B cell (primary cell): ENCODE data around the gene ATP10A. TPM values are rescaled to one million over a fixed set of nuclear protein-coding genes. Genes with fewer than 3 reads are reported as not detected.
A peak's percentile ranks its signal among the peaks of the same experiment; 100 is the strongest.

Source experiments
- ATAC-seq: fragments of 200-7000 bp; cut with Tn5 transposase; one replicate; pipeline ENCODE4 v1.10.0; 2021; ENCODE audit warnings: low read depth, mild to moderate bottlenecking, moderate number of reproducible peaks, moderate library complexity
- CTCF ChIA-PET: fragments of 350-600 bp; sonication (Branson Sonifier 250); formaldehyde crosslinking; loops from one replicate; lab custom pipeline; 2021; ENCODE audit warnings: antibody characterized with exemption, inconsistent platforms; lab: Charles Lee
- POLR2A ChIA-PET: fragments of 350-600 bp; sonication (Branson Sonifier 250); formaldehyde crosslinking; loops from one replicate; lab custom pipeline; 2021; ENCODE audit warnings: antibody characterized with exemption; lab: Charles Lee
- DNase-seq: peaks from one replicate; pipeline ENCODE4 v3.0.0; 2013
- H2AFZ ChIP-seq: 2 replicates; pipeline ENCODE4 v1.6.1; 2012; ENCODE audit warnings: mild to moderate bottlenecking, low read depth, low read length; ENCODE audit not compliant: insufficient read depth, poor library complexity, severe bottlenecking
- H3K27ac ChIP-seq, 2 donors: 1 replicate in 1 of 2; 2 replicates in 1 of 2; pipeline ENCODE4 v1.5.1; 2012 to 2013; ENCODE audit warnings: low read length in 2 of 2, mild to moderate bottlenecking in 2 of 2, moderate library complexity in 1 of 2
- H3K27me3 ChIP-seq, 4 experiments: fragments of 200-600 bp in 1 of 4; sonication (generic) in 1 of 4; replicated peaks in 1 of 4; 1 replicate in 2 of 4; 2 replicates in 2 of 4; pipeline versions ENCODE4 v1.6.1 to v1.7.0; 2013 to 2016; ENCODE audit warnings: low read length in 3 of 4, mild to moderate bottlenecking in 2 of 4, mixed read lengths in 1 of 4, moderate library complexity in 1 of 4; ENCODE audit not compliant: insufficient read depth in 4 of 4, control insufficient read depth in 3 of 4; ENCODE audit errors: control extremely low read depth in 1 of 4
- H3K36me3 ChIP-seq, 2 experiments: replicated peaks in 1 of 2; 1 replicate in 1 of 2; 2 replicates in 1 of 2; pipeline versions ENCODE4 v1.6.1 to v1.7.1; 2013; ENCODE audit warnings: low read length in 1 of 2; ENCODE audit not compliant: insufficient read depth in 2 of 2, control insufficient read depth in 1 of 2; ENCODE audit errors: control extremely low read depth in 1 of 2, extremely low read depth in 1 of 2
- H3K4me1 ChIP-seq, 2 donors: fragments of 200-600 bp in 1 of 2; sonication (generic) in 1 of 2; 1 replicate in 1 of 2; 2 replicates in 1 of 2; pipeline versions ENCODE4 v1.5.1 to v1.6.1; 2013 to 2017; ENCODE audit warnings: low read length in 2 of 2; ENCODE audit not compliant: control insufficient read depth in 2 of 2, insufficient read depth in 2 of 2
- H3K4me2 ChIP-seq: replicated peaks from 2 replicates; pipeline ENCODE3; 2012; ENCODE audit warnings: mild to moderate bottlenecking, low read depth, low read length; ENCODE audit not compliant: poor library complexity, severe bottlenecking
- H3K4me3 ChIP-seq, 5 experiments: fragments of 200-600 bp in 1 of 5; sonication (generic) in 1 of 5; 1 replicate in 3 of 5; 2 replicates in 2 of 5; pipeline versions ENCODE4 v1.5.1 to v1.7.0; 2011 to 2016; ENCODE audit warnings: low read length in 4 of 5, mild to moderate bottlenecking in 4 of 5, low read depth in 2 of 5, control low read depth in 1 of 5, moderate library complexity in 1 of 5; ENCODE audit not compliant: insufficient read depth in 1 of 5; ENCODE audit errors: control extremely low read depth in 1 of 5, extremely low read depth in 1 of 5
- H3K79me2 ChIP-seq: fragments of 200-600 bp; sonication (generic); one replicate; pipeline ENCODE4 v1.6.0; 2016; ENCODE audit warnings: low read length; ENCODE audit not compliant: control insufficient read depth, insufficient read depth
- H3K9ac ChIP-seq: fragments of 200-600 bp; sonication (generic); 2 replicates; pipeline ENCODE4 v1.6.1; 2017; ENCODE audit warnings: mild to moderate bottlenecking, low read length, moderate library complexity
- H3K9me3 ChIP-seq, 3 donors: one replicate each; pipeline versions ENCODE4 v1.6.1 to v1.7.1; 2013; ENCODE audit warnings: low read length in 2 of 3; ENCODE audit not compliant: control insufficient read depth in 2 of 3, insufficient read depth in 1 of 3; ENCODE audit errors: control extremely low read depth in 1 of 3
- H4K20me1 ChIP-seq: 2 replicates; pipeline ENCODE4 v1.6.0; 2012; ENCODE audit warnings: mild to moderate bottlenecking, low read length; ENCODE audit not compliant: insufficient read depth, control insufficient read depth, poor library complexity, severe bottlenecking
- H3K27ac Mint-ChIP-seq: one replicate; pipeline ENCODE4 v1.8.0; 2021; ENCODE audit warnings: mixed read lengths
- H3K27me3 Mint-ChIP-seq: one replicate; pipeline ENCODE4 v1.8.0; 2021; ENCODE audit warnings: mixed read lengths
- H3K4me1 Mint-ChIP-seq: one replicate; pipeline ENCODE4 v1.8.0; 2021; ENCODE audit warnings: mixed read lengths
- H3K4me3 Mint-ChIP-seq: one replicate; pipeline ENCODE4 v1.8.0; 2021; ENCODE audit warnings: mixed read lengths
- H3K9me3 Mint-ChIP-seq: one replicate; pipeline ENCODE4 v1.8.0; 2022; ENCODE audit warnings: mixed read lengths; ENCODE audit not compliant: insufficient read depth
- EZH2 ChIP-seq: IDR thresholded peaks from 2 replicates; pipeline ENCODE4 v1.6.1; 2012; ENCODE audit warnings: borderline replicate concordance, low read depth, mild to moderate bottlenecking, moderate library complexity, low read length; ENCODE audit not compliant: insufficient read depth, poor library complexity, severe bottlenecking
- WGBS: methylation state at CpG from one replicate; pipeline ENCODE4 v1.1.5; 2013; ENCODE audit warnings: missing lambda C conversion rate; ENCODE audit not compliant: insufficient coverage; 5-methylcytosine and 5-hydroxymethylcytosine counted together
- intact Hi-C: fragments of 100-400 bp; cut with micrococcal nuclease; formaldehyde crosslinking; loops from one replicate; pipeline ENCODE4 v1.10.0; 2022
- polyA plus RNA-seq: library from polyadenylated mRNA; depleted of rRNA; stranded (reverse); fragments of >200 nt; gene quantifications from 2 replicates; pipeline ENCODE4 v1.2.3, GENCODE V29; 2012
- total RNA-seq, 2 donors: library from RNA; stranded (reverse); fragments of 120-200 nt in 1 of 2; gene quantifications; 1 replicate in 1 of 2; 2 replicates in 1 of 2; pipeline versions ENCODE4 v1.2.3 to v1.2.4, GENCODE V29; 2013 to 2022
- TF ChIP-seq, protein P1 (sequence below): fragments of 200-600 bp; IDR thresholded peaks from one replicate; pipeline ENCODE4 v1.8.0; 2022; ENCODE audit warnings: antibody characterized with exemption, mild to moderate bottlenecking

The ATP10A gene
- total and polyA plus RNA-seq, 2 donors (not counting 1 experiment from before 2014, with no cell fraction given) = 0.21 to 0.22 TPM

DNA sequence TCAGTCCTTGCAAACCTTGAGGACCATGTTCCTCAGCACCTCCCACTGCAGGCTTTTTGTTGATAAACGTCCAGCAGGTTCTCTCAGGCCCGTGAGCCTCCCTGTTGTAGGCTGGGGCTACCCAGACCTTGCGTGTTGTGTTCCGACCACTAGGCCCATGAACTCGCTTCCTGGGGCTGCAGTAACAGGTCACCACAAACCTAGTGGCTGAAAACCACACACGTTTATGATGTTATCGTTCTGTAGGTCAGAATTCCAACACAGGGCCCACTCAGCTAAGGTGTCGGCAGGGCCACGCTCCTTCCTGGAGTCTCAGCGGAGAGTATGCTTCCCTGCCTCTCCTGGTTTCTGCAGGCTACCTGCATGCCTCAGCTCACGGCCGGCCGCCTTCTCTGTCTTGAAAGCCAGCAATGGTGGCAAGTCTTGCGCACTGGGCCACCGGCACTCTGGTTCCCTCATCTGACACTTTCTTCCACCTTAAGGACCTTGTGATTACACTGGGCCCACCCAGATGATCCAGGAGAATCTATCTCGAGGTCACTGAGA, 60.8 kb downstream of the ATP10A start:
- no peak overlapping the region for H3K9ac ChIP-seq
- no peak for ATAC-seq

DNA sequence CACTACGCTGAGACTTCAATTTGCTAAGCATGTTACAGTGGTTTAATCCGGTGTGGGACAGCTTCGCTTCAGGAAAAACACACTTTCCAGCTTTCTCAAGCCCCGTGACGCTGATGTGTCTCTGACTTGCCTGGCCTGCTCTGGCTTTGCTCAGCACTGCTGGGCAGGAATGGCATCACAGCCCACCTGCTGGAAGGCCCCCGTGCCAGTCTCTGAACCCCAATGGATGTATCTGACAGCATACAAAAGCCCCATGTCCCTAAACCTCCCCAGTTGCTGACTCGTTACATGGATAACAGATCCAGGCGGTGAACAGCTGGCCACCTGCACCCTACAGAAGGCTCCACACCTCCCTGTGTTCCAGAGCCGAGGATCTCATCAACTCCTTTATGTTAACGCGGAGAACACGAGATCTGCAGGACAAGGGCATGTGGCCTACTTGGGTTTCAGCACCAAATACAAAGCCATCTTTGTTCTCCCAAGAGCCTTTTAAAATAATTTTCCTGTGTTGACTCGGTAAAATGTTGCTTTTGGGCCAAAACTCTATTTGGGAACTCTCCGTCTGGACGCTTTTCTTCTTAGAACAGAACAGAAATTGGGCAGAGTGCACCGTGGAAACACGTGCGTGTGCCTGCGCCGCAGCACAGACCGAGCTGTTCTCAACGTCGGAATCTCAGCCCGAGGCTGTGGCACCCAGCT, 61.4 kb downstream of the ATP10A start:
- Histone ChIP-seq H3K27me3 (peaks cover 0 to 15% (median 5%) of the 10 kb centered on the region in 4 experiments), H3K36me3 (no peaks in the 10 kb centered on the region), H2AFZ (no peak overlapping the region), H3K9me3 (peaks cover 0 to 7% (median 0%) of the 10 kb centered on the region in 3 donors), H3K4me3 (no peak overlapping the region), H4K20me1 (no peaks in the 10 kb centered on the region), H3K79me2 (no peaks in the 10 kb centered on the region), H3K9ac (no peak overlapping the region), H3K27ac (no peak overlapping the region), H3K4me2 (peak overlapping the region; percentile 48), H3K4me1 (peaks cover 45 to 59% of the 10 kb centered on the region in 2 donors)
- DNase-seq = no peak
- POLR2A ChIA-PET = no interaction called here
- CTCF ChIA-PET = no interaction called here
- H3K27ac Mint-ChIP-seq = no peak overlapping the region
- intact Hi-C loops = no loop called here
- H3K4me3 Mint-ChIP-seq = no peak overlapping the region
- no peak for TF ChIP-seq EZH2
- TF ChIP-seq, protein P1, sequence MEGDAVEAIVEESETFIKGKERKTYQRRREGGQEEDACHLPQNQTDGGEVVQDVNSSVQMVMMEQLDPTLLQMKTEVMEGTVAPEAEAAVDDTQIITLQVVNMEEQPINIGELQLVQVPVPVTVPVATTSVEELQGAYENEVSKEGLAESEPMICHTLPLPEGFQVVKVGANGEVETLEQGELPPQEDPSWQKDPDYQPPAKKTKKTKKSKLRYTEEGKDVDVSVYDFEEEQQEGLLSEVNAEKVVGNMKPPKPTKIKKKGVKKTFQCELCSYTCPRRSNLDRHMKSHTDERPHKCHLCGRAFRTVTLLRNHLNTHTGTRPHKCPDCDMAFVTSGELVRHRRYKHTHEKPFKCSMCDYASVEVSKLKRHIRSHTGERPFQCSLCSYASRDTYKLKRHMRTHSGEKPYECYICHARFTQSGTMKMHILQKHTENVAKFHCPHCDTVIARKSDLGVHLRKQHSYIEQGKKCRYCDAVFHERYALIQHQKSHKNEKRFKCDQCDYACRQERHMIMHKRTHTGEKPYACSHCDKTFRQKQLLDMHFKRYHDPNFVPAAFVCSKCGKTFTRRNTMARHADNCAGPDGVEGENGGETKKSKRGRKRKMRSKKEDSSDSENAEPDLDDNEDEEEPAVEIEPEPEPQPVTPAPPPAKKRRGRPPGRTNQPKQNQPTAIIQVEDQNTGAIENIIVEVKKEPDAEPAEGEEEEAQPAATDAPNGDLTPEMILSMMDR = no peak
- H3K27me3 Mint-ChIP-seq = peaks cover 39% of the 10 kb centered on the region
- H3K9me3 Mint-ChIP-seq = no peaks in the 10 kb centered on the region
- WGBS = 86% methylated on average over 22 of the region's 24 CpGs
- no peak for ATAC-seq
- H3K4me1 Mint-ChIP-seq = peaks cover 25% of the 10 kb centered on the region

More for the DNA sequence above, 60.8 kb downstream of the ATP10A start:
- no peaks in the 10 kb centered on the region for H3K9me3 Mint-ChIP-seq
- CTCF ChIA-PET = no interaction called here
- POLR2A ChIA-PET = no interaction called here
- no peak overlapping the region for H3K27ac Mint-ChIP-seq
- Histone ChIP-seq H3K36me3 (no peaks in the 10 kb centered on the region), H3K27me3 (peaks cover 0 to 15% (median 5%) of the 10 kb centered on the region in 4 experiments), H3K4me3 (no peak overlapping the region), H3K4me2 (peak overlapping the region; percentile 48), H2AFZ (no peak overlapping the region), H4K20me1 (no peaks in the 10 kb centered on the region), H3K79me2 (no peaks in the 10 kb centered on the region), H3K4me1 (peaks cover 45 to 59% of the 10 kb centered on the region in 2 donors), H3K9me3 (peaks cover 0 to 7% (median 0%) of the 10 kb centered on the region in 3 donors), H3K27ac (no peak overlapping the region)
- H3K27me3 Mint-ChIP-seq = peaks cover 36% of the 10 kb centered on the region
- intact Hi-C loops = no loop called here
- TF ChIP-seq, protein P1 = no peak
- no peak for TF ChIP-seq EZH2
- DNase-seq = no peak
- WGBS = 94% methylated on average over 15 of the region's 16 CpGs
- H3K4me1 Mint-ChIP-seq = peaks cover 23% of the 10 kb centered on the region
- peak overlapping the region; percentile 35 for H3K4me3 Mint-ChIP-seq
